GM20431 (cell line): ENCODE results near the gene AMMECR1.

Experiments
- in situ Hi-C: fragments of 300-500 bp; cut with MseI, MboI; formaldehyde crosslinking; loops from one replicate; pipeline ENCODE4 v1.15.0; 2020; ENCODE audit warnings: low sequenced_read_pairs; ENCODE audit not compliant: unreplicated experiment

AMMECR1 gene

GRCh38 chrX:110315551-110315950 is 2.3 kb downstream of the AMMECR1 start:
- in situ Hi-C loops: no loop called here

GRCh38 chrX:110311437-110312230 is 6.3 kb downstream of the AMMECR1 start:
- in situ Hi-C loops: no loop called here

GRCh38 chrX:110310896-110311295 is 7.0 kb downstream of the AMMECR1 start:
- in situ Hi-C loops: no loop called here

- in situ Hi-C loops: no loop called here
These were observed 7.7 kb downstream of the AMMECR1 start for GRCh38 chrX:110310000-110310790.

DNA sequence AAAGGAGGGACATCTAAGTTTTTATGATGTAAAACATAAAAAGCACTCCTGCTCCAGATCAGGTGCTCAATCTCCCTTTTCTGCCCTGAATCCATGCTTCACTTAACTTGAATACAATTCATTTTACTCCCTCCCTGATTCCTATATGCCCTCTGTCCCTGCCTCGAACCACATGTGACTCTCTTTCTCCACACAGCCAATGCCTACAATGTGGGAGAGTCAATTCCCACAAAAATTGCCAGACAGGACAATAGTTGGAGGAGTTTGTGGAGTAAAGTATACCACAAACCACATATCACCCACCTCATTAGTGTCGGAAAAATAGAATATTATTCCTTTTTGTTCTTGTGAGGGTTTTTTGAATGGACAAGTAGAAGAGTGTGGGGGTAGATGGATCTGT is 9.7 kb downstream of the AMMECR1 start:
- in situ Hi-C loops: no loop called here

DNA sequence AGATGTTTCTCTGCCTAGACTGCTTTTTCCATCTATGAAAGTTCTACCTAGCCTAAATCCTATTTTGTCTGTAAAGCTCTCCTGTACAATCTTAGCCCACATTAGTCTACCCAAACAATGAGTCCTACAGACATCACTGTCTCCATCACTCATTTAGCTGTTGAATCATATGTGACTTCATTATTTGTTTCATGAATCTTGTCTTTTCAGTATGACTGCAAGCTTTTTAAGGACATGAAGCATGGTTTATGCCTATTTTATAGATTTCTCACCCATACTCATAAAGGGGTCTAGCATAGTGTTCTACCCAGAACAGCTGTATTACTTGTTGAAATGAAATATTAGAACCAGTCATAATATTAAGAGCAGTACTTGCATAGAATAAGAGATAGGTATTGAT is 13.0 kb downstream of the AMMECR1 start:
- in situ Hi-C loops: no loop called here

GRCh38 chrX:110304371-110304770 is 13.5 kb downstream of the AMMECR1 start:
- in situ Hi-C loops: no loop called here

GRCh38 chrX:110302975-110303374 is 14.9 kb downstream of the AMMECR1 start:
- in situ Hi-C loops: no loop called here

DNA sequence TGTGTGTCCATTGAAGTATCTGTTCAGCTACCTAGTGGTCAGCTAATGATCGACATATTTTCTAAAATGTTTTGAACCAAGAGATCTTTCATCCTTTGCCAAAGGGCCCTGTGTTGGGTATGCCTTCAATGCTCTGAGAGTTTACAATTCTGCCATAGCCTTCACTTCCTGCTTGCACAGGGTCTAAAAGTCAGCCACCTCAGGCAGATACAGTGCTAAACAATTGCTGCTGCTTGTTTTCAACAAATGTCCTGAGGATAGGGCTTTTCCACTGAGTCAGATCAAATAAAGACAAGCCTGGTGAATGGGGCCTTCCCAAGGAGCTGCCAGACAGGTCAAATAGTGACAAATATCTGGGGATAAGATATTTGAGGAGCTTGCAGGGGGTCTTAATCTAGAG is 16.7 kb downstream of the AMMECR1 start:
- in situ Hi-C loops: no loop called here

DNA sequence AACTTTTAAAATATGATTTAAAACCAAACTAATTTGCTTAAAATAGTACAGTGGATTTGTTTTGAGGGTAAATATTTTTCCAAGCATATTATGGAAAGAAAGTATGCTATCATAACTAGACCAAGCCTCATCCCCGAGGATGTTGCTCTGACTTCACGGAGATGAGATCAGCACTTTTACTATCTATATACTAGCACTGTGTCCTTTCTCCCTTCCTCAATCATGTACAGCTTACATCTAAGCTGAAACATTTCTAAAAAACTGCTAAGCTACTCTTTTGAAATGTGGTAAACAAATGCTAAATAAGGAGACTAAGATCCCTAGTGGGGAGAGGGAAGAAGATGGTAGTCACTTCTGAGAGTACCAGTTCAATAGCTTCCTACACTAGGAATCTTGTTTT is 23.8 kb downstream of the AMMECR1 start:
- in situ Hi-C loops: no loop called here

- in situ Hi-C loops: no loop called here
These were observed 24.2 kb downstream of the AMMECR1 start for GRCh38 chrX:110293658-110294057.

DNA sequence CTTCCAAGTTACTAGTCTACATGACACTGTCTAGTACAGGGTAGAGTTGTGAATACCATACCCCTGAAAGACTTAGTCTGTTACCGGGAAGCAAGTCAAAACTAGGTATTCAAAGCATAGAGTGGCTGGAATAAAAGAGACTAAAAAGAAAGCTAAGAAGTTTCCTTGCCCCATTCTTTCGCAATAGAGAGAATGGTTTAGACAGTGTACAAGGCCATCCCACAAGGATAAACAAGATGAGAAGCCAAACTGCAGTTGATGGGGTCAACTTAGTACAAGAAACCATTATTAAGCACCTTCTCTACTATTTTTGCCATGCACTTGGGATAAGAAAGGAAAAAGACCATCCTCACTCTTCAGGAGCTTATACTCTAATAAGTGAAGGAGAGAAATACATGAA is 30.3 kb downstream of the AMMECR1 start:
- in situ Hi-C loops: no loop called here

- in situ Hi-C loops: no loop called here
These were observed 31.8 kb downstream of the AMMECR1 start for GRCh38 chrX:110286106-110286505.

DNA sequence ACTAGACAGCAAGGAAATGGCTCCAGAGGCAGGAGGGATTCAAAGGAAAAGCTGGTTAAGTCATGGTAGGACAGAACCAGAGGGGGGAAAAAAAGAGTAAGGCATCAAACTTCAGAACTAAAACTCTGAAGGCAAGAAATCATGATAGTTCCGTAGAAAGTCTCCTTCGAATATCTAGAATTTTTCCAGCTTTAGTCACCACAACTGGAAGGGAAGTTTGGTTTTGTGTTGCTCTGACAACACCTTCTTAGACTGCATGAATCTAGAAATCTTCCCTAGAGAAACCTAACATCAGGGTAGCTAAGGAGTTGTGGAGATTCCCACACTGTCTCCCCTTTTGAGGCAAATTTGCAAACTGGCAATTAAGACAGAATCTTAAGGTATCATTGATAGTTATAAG is 33.7 kb downstream of the AMMECR1 start:
- in situ Hi-C loops: no loop called here

GRCh38 chrX:110282922-110283321 is 35.0 kb downstream of the AMMECR1 start:
- in situ Hi-C loops: no loop called here

DNA sequence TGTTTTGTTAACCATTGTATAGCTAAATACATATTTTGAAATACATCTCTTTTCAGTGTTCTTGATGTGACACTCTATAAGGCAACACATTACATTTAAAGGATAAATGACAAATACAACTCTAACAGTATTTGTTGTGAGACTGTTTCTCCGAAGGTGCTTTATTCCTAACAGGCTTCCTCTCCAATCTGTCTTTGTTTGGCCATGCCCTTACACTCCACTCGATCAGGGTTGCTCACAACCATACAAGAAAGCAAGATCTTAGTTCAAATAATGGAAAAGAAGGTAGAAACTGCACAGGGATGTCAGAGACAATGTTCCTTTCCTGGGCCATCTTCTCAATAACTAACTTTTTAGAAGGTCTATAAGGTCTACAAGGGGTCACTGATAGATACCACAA is 36.5 kb downstream of the AMMECR1 start:
- in situ Hi-C loops: no loop called here

- in situ Hi-C loops: no loop called here
These were observed 36.9 kb downstream of the AMMECR1 start for GRCh38 chrX:110280954-110281353.

DNA sequence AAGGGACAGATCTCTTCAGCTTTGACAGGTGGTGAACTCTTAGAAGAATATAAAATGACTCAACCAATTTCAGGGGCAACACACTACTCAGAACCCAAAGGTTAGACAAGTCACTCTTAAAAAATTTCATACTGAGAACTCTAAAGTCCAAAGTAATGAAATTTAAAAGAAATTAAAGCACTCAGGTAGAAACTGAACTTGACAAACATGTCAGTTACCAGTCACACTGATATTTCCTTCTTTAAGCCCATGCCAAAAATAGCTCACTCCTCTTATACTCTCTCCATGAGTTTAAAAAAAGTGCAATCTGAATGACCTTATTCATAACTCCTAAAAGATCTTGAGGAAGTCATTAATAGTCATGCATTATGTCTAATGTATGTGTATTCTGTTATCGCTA is 40.3 kb downstream of the AMMECR1 start:
- in situ Hi-C loops: no loop called here

DNA sequence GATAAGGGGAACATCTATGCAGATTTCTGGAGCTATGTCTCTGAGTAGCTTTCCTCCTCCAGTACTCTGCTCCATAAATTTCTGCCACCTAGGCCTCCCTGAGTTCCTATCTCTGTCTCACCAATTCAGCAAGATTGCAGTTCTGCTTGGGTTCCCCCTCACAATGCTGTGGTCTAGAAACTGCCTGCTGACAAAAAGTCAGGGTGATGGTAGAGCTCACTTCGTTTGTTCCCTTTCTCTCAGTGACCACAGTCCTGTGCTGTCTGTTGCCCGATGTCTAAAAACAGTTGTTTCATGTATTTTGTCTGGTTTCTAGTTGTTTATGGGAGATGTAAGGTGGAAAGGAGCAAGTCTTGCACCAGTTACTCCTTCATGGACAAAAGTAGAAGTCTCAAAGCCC is 41.1 kb downstream of the AMMECR1 start:
- in situ Hi-C loops: no loop called here

GRCh38 chrX:110268886-110269285 is 49.0 kb downstream of the AMMECR1 start:
- in situ Hi-C loops: no loop called here

DNA sequence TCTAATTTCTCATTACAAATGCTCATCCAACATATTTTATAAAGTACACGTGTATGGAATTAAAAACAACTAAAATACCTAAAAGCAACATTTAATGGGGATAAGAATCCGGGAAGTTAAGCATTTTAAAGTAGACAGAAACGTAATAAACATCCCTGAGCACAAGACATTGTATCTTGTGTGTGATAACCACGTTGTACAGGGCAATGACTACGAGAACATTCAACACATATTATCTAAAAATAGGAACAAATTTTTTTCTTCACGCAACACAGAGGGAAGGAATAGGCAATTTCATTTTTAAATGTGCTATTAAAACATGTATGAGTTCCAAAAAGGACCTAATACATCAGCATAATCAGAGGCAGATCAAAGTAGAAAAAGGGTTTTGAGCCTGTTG is 49.5 kb downstream of the AMMECR1 start:
- in situ Hi-C loops: no loop called here

GRCh38 chrX:110267874-110268273 is 50.0 kb downstream of the AMMECR1 start:
- in situ Hi-C loops: no loop called here
